ENCODE measurements around the gene PRDM16. TPM values are rescaled to one million over a fixed set of nuclear protein-coding genes. Genes with fewer than 3 reads are reported as not detected.

Gene PRDM16
- total and polyA plus RNA-seq, 2 of the 8 experiments (the other 6 are each of a cell fraction or from before 2014, with no cell fraction given), result 0.39 to 0.43 TPM

DNA sequence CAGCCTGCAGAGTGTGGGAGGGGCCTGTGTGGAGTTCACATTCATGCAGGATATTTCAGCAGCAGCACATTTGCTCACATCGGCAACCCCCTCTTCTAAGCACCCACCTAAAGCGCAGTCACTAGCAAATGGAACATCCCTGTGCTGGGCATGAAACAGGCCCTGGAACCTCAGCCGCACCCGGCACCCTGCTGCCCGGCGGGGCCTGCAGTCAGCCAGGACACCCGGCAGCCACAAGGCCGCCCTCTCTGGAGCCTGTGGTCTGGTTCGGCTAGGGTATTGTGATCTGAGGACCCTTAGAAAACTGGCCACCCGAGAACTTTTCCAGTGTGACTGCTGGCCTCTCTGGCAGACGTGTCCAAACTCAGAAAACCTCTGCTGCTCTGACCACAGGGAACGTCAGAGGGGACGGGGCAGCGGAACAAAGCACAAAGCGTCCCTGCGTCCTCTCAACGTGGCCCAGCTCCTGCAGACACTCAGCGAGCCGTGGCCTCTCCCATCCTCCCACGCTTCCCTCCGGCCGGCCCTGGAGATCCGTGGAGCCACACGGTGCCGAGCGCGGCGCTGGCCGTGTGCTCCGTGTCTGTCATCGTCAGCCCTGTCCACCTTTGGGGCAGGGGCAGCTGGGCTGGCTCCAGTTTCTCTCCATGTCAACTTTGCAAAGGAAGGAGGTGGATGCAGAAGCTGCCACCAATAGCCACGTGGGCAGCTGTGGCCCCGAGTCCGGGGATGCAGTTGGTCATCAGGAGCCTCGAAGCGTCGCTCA, 209.6 kb downstream of the PRDM16 start:
- Histone ChIP-seq H2BK12ac (ENCODE audit: low read depth, low read length) (no peak overlapping the region), H3K23ac (ENCODE audit: insufficient read length) (no peak overlapping the region), H3K4me2 (ENCODE audit: insufficient read depth in 1 of 2, low read depth in 2 of 2, low read length in 2 of 2) (no peak overlapping the region), H2BK20ac (ENCODE audit: low read length) (no peak overlapping the region), H3K79me2 (ENCODE audit: control insufficient read depth in 1 of 2, insufficient read depth in 2 of 2, low read length in 2 of 2) (no peaks in the 10 kb centered on the region), H2AK5ac (ENCODE audit: low read depth, low read length) (no peak overlapping the region), H3K23me2 (ENCODE audit: low read depth, low read length) (no peaks in the 10 kb centered on the region; the same call in 1 of the 2 replicates), H2BK15ac (ENCODE audit: low read length) (no peak overlapping the region), H4K91ac (replicated peaks; ENCODE audit: insufficient read length, low read length) (no peak overlapping the region), H3K18ac (ENCODE audit: extremely low read depth, low read length) (no peak overlapping the region), H3K9me3 (ENCODE audit: insufficient read depth in 2 of 2, low read depth in 1 of 2, low read length in 1 of 2) (no peaks in the 10 kb centered on the region), H3K79me1 (ENCODE audit: low read depth, low read length) (no peaks in the 10 kb centered on the region), H4K5ac (ENCODE audit: insufficient read length, low read depth, low read length) (no peak overlapping the region), H4K8ac (ENCODE audit: extremely low read depth, insufficient read depth, low read length) (peak overlapping the region; percentile 3; the same call in 1 of the 2 replicates), H2BK120ac (replicated peaks; ENCODE audit: low read depth, low read length) (no peak overlapping the region), H2BK5ac (ENCODE audit: low read depth, low read length) (no peak overlapping the region), H3K4ac (replicated peaks; ENCODE audit: insufficient read length, low read depth, low read length) (no peak overlapping the region), H3K27ac (ENCODE audit: low read depth, low read length) (no peak overlapping the region), H4K20me1 (replicated peaks in 1 of 2; ENCODE audit: control insufficient read depth in 1 of 2, insufficient read depth in 2 of 2, low read length in 2 of 2) (peaks cover 0 to 3% of the 10 kb centered on the region in 2 experiments), H3K56ac (replicated peaks; ENCODE audit: insufficient read length, low read depth, low read length) (no peak overlapping the region), H3K4me1 (replicated peaks in 1 of 4; ENCODE audit: control insufficient read depth in 3 of 4, insufficient read depth in 4 of 4, low read length in 3 of 4) (no peaks in the 10 kb centered on the region), H3K36me3 (ENCODE audit: control insufficient read depth in 2 of 4, insufficient read depth in 4 of 4, low read length in 3 of 4) (no peaks in the 10 kb centered on the region), H3K27me3 (replicated peaks in 1 of 4; ENCODE audit: control insufficient read depth in 3 of 4, extremely low read depth in 1 of 4, insufficient read depth in 3 of 4, low read length in 3 of 4) (peaks cover 0 to 3% (median 0%) of the 10 kb centered on the region in 4 experiments; a peak in 2 of 7 replicates), H3K9ac (replicated peaks in 1 of 4; ENCODE audit: extremely low read depth in 1 of 4, low read depth in 3 of 4, low read length in 3 of 4) (no peak overlapping the region), H3K4me3 (ENCODE audit: extremely low read depth in 1 of 4, insufficient read depth in 2 of 4, low read depth in 3 of 4, low read length in 4 of 4) (no peak overlapping the region), H3K14ac (ENCODE audit: insufficient read length) (no peak overlapping the region), H2AFZ (ENCODE audit: low read length) (no peak overlapping the region)
- POLR2A ChIA-PET (ENCODE audit: partially characterized antibody), result interaction anchor here (0.7 kb wide), 1 partner anchor 72 kb away, joined by 3 read pairs; no protein-coding TSS in a partner anchor
- CTCF ChIA-PET (ENCODE audit: partially characterized antibody), result interaction anchor here (0.5 to 1.0 kb wide), 2 partner anchors 36 to 53 kb away, joined by 3 read pairs; no protein-coding TSS in a partner anchor
- 87% methylated on average over 30 of the region's 37 CpGs; no CpG with 5 or more reads in 1 of the 2 experiments for WGBS, 2 experiments (ENCODE audit: extremely low coverage in 1 of 2, insufficient coverage in 1 of 2, insufficient read length in 1 of 2, insufficient replicate concordance in 2 of 2, low coverage in 1 of 2, low lambda C conversion rate in 2 of 2, missing lambda C conversion rate in 1 of 2)
- no peak for TF ChIP-seq EGR1 (IDR thresholded peaks at IDR 0.05; ENCODE audit: borderline replicate concordance, low read depth, low read length)
- TF ChIP-seq POLR2AphosphoS5 (IDR thresholded peaks at IDR 0.05; ENCODE audit: low read depth, low read length), result no peak
- no peak for TF ChIP-seq RAD21 (IDR thresholded peaks at IDR 0.05 in 1 of 2, conservative IDR thresholded peaks at IDR 0.05 in 1 of 2; ENCODE audit: low read depth in 2 of 2, low read length in 2 of 2)
- no peak for DNase-seq (ENCODE audit: low read depth in 1 of 2, low spot score in 2 of 2)
- FAIRE-seq, result no peak

All from H1 (cell line).